ENCODE data around the gene AKAP6. TPM values are rescaled to one million over a fixed set of nuclear protein-coding genes. Genes with fewer than 3 reads are reported as not detected.

Gene AKAP6
- total RNA-seq, 1 donor from 2014 or later: 1.3 TPM

DNA sequence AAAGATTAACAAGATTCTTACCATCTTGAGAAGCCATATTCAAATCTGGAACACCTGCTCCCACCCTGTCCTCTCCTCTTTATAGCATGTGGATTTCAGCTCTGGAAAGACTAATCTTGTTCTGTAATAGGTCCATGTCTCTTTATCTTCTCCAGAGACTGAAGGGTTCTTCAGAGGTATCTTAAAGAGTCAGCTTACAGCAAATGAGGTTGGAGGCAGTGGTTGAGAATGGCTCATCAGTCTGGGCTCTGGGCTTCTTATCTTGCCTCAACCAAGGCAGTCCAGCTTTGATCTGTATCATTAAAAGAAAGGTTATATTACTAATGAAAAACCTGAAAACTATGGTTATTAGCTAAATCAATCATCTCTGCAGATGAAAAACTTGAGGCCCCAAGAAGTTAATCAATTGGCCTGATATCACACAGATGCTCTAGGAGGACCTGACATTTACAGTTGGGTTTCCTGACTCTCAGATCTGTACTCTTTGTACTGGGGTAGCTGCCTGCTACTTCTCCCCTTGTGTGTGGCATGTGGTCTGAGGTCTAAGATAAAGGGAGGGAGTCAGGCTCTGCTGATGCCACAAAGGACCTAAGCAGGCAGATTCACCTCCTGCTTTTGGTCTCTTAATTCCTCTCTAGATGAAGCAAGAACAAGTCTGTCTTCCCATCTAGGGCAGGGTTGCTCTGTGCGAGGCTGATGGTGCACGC, 1.7 kb upstream of the AKAP6 start:
- no peaks in the 10 kb centered on the region for H3K27me3 ChIP-seq (ENCODE audit: control insufficient read depth, insufficient read depth, low read length)
- H3K36me3 ChIP-seq (ENCODE audit: control insufficient read depth, insufficient read depth, low read length): no peaks in the 10 kb centered on the region
- DNase-seq (ENCODE audit: low read depth): no peak
- TF ChIP-seq, protein P1, sequence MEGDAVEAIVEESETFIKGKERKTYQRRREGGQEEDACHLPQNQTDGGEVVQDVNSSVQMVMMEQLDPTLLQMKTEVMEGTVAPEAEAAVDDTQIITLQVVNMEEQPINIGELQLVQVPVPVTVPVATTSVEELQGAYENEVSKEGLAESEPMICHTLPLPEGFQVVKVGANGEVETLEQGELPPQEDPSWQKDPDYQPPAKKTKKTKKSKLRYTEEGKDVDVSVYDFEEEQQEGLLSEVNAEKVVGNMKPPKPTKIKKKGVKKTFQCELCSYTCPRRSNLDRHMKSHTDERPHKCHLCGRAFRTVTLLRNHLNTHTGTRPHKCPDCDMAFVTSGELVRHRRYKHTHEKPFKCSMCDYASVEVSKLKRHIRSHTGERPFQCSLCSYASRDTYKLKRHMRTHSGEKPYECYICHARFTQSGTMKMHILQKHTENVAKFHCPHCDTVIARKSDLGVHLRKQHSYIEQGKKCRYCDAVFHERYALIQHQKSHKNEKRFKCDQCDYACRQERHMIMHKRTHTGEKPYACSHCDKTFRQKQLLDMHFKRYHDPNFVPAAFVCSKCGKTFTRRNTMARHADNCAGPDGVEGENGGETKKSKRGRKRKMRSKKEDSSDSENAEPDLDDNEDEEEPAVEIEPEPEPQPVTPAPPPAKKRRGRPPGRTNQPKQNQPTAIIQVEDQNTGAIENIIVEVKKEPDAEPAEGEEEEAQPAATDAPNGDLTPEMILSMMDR (IDR thresholded peaks at IDR 0.05; ENCODE audit: insufficient read depth, low read length, poor library complexity, severe bottlenecking): no peak
- H3K4me3 ChIP-seq (ENCODE audit: low read depth, low read length): no peak overlapping the region

DNA sequence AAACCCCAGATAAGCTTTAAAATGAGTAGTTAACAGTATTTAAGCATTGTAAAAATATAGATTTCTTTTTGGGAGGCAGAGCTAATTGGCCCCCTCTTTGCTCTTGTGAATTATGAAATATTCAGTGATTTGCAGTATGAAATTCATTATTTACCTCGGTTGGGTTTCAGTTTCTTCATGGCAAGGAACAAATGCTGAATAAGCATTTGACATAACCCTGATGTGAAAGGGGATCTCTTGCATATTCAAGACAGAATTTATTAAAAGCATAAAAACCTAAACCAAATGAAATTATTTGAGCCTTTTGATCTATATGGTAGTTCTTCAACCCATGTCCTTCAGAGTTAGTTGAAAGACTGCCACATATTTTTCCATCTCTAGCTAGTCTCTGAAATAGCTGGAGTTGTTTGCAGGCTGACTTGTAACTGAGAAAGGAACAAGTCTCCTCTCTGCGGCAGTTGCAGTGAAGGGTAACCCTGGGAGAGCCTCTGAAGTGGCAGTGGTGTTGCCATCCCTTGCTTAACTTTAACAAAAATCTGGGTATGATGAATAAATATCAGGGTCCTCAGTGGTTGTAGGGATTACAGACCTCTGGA, 690 bp downstream of the AKAP6 start:
- no peak overlapping the region for H3K4me3 ChIP-seq (ENCODE audit: low read depth, low read length)
- TF ChIP-seq, protein P1 (IDR thresholded peaks at IDR 0.05; ENCODE audit: insufficient read depth, low read length, poor library complexity, severe bottlenecking): no peak
- H3K36me3 ChIP-seq (ENCODE audit: control insufficient read depth, insufficient read depth, low read length): no peaks in the 10 kb centered on the region
- DNase-seq (ENCODE audit: low read depth): no peak
- no peaks in the 10 kb centered on the region for H3K27me3 ChIP-seq (ENCODE audit: control insufficient read depth, insufficient read depth, low read length)

DNA sequence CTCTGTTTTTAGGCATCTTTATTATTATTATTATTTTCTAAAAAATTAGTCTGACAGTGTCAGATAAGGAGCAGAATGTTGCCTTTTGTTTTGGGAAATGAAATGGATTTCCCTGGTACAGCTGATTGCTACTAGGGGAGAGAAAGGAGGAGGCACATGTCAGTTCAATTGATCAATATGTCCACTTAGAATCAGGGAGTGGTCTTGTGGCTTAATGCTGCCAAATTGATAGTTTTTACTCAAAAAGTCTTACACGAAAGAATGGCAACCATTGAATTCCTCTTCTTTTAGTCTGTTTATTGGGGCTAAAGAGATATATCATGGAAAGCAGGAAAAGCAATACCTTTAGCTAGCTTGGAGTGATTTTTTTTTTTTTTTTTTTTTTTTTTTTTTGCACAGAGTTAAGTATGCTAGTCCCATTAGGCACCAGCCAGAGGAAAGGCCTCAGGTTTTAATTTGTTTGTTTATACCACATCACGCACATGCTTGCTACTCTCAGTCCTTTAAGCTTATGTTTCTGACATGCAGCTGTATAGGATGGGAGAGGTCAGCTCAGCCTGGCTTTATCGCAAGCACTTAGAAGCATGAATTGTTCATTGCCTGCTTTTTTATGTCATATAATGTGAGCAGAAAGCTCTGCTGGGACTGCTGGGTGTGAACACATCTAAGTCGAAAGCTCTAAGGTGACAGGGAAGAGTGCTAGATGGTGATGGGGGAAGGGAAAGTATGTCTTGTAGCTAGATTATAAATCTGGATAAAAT, 1.4 kb downstream of the AKAP6 start:
- Histone ChIP-seq H3K27me3 (ENCODE audit: control insufficient read depth, insufficient read depth, low read length) (no peaks in the 10 kb centered on the region), H3K36me3 (ENCODE audit: control insufficient read depth, insufficient read depth, low read length) (no peaks in the 10 kb centered on the region), H3K4me3 (ENCODE audit: low read depth, low read length) (no peak overlapping the region)
- TF ChIP-seq, protein P1 (IDR thresholded peaks at IDR 0.05; ENCODE audit: insufficient read depth, low read length, poor library complexity, severe bottlenecking): no peak
- no peak for DNase-seq (ENCODE audit: low read depth)

DNA sequence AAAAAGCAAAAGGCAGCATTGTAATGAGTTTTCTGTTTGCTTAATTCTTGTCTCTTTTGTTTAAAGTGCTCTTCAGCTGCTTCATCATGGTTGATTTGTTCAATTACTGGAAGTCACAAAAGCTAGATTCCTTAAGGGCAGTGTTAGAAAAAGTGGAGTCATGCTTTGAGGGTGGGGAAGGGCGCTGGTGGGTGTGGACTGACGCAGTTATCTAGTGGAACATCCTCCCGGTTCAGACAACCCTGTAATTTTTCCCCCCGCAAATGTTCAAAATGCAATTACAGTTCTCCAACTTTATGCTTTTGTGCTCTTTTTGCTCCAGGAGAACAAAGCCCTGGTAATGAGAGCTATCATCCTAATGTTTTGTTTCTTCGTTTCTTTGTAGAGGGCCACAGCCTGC, 2.1 kb downstream of the AKAP6 start:
- no peak for DNase-seq (ENCODE audit: low read depth)
- no peaks in the 10 kb centered on the region for H3K36me3 ChIP-seq (ENCODE audit: control insufficient read depth, insufficient read depth, low read length)
- H3K4me3 ChIP-seq (ENCODE audit: low read depth, low read length): no peak overlapping the region
- TF ChIP-seq, protein P1 (IDR thresholded peaks at IDR 0.05; ENCODE audit: insufficient read depth, low read length, poor library complexity, severe bottlenecking): no peak
- H3K27me3 ChIP-seq (ENCODE audit: control insufficient read depth, insufficient read depth, low read length): no peaks in the 10 kb centered on the region

DNA sequence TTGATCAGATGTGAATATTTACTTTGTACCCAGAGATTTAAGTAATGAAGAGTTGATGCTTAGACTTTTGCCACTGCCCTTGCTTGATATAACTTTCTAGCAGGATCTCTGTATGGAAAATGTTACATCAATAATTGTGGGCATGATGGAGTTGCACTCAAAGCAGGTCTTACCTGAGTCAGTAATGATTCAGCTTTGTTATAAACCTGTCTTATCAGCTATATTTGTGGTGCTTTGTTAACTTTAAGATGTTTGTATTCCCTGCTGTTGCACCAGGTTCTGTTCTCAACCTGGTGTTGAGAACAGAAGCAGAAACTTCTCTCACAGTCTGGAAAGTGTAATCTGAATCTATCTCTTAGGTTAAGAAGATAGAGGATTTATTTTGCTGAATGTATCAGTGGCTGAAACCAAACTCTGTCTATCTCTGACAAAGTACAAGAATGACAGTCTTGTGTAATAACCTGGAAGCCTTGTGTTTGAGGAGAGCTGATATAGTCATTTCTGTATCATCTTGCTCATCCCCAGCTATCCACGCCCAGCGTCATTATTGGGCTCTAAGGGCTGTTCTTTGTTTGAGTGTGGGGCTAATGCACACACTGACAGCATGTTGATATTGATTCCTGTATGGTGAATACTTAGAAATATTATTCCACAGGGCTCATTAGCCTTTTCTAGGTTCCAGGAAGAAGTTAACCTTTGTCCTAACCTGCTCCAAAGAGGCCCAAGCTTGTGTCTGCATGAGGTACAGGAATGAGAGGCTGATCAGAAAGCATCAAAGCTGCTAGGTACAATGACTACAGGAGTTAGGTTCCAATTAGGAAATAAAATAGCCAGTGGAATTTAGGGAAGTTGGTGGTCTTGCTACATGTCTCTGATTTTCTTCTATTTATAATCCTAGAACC, 3.6 kb downstream of the AKAP6 start:
- no peak for DNase-seq (ENCODE audit: low read depth)
- Histone ChIP-seq H3K27me3 (ENCODE audit: control insufficient read depth, insufficient read depth, low read length) (no peaks in the 10 kb centered on the region), H3K4me3 (ENCODE audit: low read depth, low read length) (no peak overlapping the region), H3K36me3 (ENCODE audit: control insufficient read depth, insufficient read depth, low read length) (no peaks in the 10 kb centered on the region)
- TF ChIP-seq, protein P1 (IDR thresholded peaks at IDR 0.05; ENCODE audit: insufficient read depth, low read length, poor library complexity, severe bottlenecking): no peak

All from kidney epithelial cell (primary cell).